Measurements from ENCODE around the gene TIGD3. TPM values are rescaled to one million over a fixed set of nuclear protein-coding genes. Genes with fewer than 3 reads are reported as not detected.
"Not testable (repeated sequence)": the region's sequence is repeated elsewhere in the genome, so short reads cannot be mapped to it uniquely, and the experiment has no call there.

TIGD3 gene
- total RNA-seq, 1 donor from 2014 or later, result 1.2 TPM

DNA sequence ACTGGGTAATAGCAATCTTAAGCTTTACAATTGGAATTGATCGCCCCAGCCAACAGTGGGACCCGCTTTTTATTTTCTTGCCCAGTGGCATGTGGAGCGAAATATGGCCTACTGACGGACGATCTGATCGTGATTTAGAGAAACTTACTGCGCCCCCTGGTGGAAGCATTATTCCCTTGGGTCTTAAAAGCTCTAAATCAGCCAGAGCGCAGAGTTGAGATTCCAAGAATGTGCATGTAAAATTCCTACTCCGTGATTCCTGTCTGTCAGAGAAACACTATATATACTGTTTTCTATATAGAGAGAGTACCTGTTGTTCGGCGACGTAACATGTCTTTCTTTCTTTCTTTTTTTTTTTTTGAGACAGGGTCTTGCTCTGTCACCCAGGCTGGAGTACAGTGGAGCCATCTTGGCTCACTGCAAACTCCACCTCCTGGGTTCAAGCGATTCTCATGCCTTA, 24.6 kb upstream of the TIGD3 start:
- TF ChIP-seq, protein P1, sequence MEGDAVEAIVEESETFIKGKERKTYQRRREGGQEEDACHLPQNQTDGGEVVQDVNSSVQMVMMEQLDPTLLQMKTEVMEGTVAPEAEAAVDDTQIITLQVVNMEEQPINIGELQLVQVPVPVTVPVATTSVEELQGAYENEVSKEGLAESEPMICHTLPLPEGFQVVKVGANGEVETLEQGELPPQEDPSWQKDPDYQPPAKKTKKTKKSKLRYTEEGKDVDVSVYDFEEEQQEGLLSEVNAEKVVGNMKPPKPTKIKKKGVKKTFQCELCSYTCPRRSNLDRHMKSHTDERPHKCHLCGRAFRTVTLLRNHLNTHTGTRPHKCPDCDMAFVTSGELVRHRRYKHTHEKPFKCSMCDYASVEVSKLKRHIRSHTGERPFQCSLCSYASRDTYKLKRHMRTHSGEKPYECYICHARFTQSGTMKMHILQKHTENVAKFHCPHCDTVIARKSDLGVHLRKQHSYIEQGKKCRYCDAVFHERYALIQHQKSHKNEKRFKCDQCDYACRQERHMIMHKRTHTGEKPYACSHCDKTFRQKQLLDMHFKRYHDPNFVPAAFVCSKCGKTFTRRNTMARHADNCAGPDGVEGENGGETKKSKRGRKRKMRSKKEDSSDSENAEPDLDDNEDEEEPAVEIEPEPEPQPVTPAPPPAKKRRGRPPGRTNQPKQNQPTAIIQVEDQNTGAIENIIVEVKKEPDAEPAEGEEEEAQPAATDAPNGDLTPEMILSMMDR (conservative IDR thresholded peaks at IDR 0.05), result peak; percentile 92
- peak overlapping the region; percentile 31 for H3K4me3 Mint-ChIP-seq

GRCh38 chr11:65330544-65330943, 24.0 kb upstream of the TIGD3 start:
- peaks cover 3% of the 10 kb centered on the region for H3K27me3 Mint-ChIP-seq

More for the DNA sequence above, 24.6 kb upstream of the TIGD3 start:
- Mint-ChIP-seq H3K36me3 (no peaks in the 10 kb centered on the region), H3K27ac (peak overlapping the region; percentile 73), H3K9me3 (no peaks in the 10 kb centered on the region), H3K4me1 (ENCODE audit: unreplicated experiment) (peaks cover 16% of the 10 kb centered on the region), H3K27me3 (peaks cover 3% of the 10 kb centered on the region)
- peak; percentile 83 for DNase-seq (ENCODE audit: extremely low spot score, unreplicated experiment)

DNA sequence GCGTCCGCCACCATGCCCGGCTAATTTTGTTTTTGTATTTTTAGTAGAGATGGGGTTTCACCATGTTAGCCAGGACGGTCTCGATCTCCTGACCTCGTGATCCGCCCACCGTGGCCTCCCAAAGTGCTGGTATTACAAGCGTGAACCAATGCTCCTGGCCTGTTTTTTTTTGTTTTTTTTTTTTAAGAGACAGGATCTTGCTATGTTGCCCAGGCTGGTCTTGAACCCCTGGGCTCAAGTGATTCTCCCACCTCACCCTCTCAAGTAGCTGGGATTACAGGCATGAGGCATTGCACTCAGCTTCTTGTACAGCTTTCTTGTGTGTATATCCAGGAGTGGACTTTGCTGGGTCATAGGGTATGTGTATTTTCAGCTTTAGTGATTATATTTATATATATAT, 22.0 kb upstream of the TIGD3 start:
- H3K9me3 Mint-ChIP-seq; H3K27ac Mint-ChIP-seq; H3K27me3 Mint-ChIP-seq; H3K4me3 Mint-ChIP-seq; H3K36me3 Mint-ChIP-seq; DNase-seq (ENCODE audit: extremely low spot score, unreplicated experiment): not testable (repeated sequence)
- H3K4me1 Mint-ChIP-seq (ENCODE audit: unreplicated experiment), result peaks cover 22% of the 10 kb centered on the region

More at GRCh38 chr11:65330544-65330943, 24.0 kb upstream of the TIGD3 start:
- no peak for DNase-seq (ENCODE audit: extremely low spot score, unreplicated experiment)
- Mint-ChIP-seq H3K9me3 (no peaks in the 10 kb centered on the region), H3K27ac (no peak overlapping the region), H3K4me1 (ENCODE audit: unreplicated experiment) (peaks cover 21% of the 10 kb centered on the region), H3K36me3 (no peaks in the 10 kb centered on the region), H3K4me3 (no peak overlapping the region)
- TF ChIP-seq, protein P1 (conservative IDR thresholded peaks at IDR 0.05), result no peak

DNA sequence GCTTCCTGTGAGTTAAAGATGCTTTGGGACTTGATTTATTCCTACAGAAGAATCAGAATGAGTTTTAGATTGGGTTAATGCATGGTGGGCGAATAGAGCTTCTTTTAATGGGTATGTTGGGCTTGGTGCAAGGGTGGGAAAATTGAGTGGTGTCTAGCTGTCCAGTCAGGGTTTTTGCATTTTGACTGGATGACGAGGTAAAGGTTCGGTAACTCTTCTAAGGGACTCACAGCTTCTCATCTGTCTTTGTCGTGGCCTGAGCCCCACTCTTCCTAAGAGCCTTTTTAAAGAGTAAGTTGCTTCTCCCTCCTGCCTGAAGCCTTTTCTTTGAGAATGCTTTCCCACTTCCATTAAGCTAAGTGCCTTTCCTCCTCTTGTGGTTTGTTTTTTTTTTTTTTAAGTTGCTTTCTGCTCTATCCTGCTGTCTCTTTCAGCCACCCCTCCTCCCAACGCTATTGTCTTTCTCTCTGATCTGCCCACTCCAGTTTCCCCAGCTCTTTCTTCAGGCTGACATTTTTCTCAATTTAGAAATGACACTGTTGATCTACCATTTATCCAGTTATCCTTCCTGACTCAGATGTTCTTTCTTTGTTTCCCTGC, 19.8 kb upstream of the TIGD3 start:
- Mint-ChIP-seq H3K36me3 (peaks cover 5% of the 10 kb centered on the region), H3K4me1 (ENCODE audit: unreplicated experiment) (peaks cover 24% of the 10 kb centered on the region), H3K27me3 (peaks cover 1% of the 10 kb centered on the region)

GRCh38 chr11:65338676-65339075, 15.9 kb upstream of the TIGD3 start:
- peak overlapping the region; percentile 70 for H3K27ac Mint-ChIP-seq
- TF ChIP-seq, protein P1 (conservative IDR thresholded peaks at IDR 0.05), result no peak
- peak overlapping the region; percentile 67 for H3K4me3 Mint-ChIP-seq
- H3K27me3 Mint-ChIP-seq, result no peaks in the 10 kb centered on the region
- no peaks in the 10 kb centered on the region for H3K9me3 Mint-ChIP-seq
- peaks cover 21% of the 10 kb centered on the region for H3K4me1 Mint-ChIP-seq (ENCODE audit: unreplicated experiment)
- H3K36me3 Mint-ChIP-seq, result peaks cover 13% of the 10 kb centered on the region
- DNase-seq (ENCODE audit: extremely low spot score, unreplicated experiment), result no peak

More for the DNA sequence above, 19.8 kb upstream of the TIGD3 start:
- DNase-seq (ENCODE audit: extremely low spot score, unreplicated experiment), result no peak
- Mint-ChIP-seq H3K4me3 (peak overlapping the region; percentile 95), H3K9me3 (no peaks in the 10 kb centered on the region), H3K27ac (peak overlapping the region; percentile 76)
- TF ChIP-seq, protein P1 (conservative IDR thresholded peaks at IDR 0.05), result no peak

- Mint-ChIP-seq H3K27ac (no peak overlapping the region), H3K4me1 (ENCODE audit: unreplicated experiment) (peaks cover 11% of the 10 kb centered on the region), H3K9me3 (no peaks in the 10 kb centered on the region), H3K4me3 (no peak overlapping the region), H3K27me3 (no peaks in the 10 kb centered on the region), H3K36me3 (peaks cover 13% of the 10 kb centered on the region)
- TF ChIP-seq, protein P1 (conservative IDR thresholded peaks at IDR 0.05), result no peak
- DNase-seq (ENCODE audit: extremely low spot score, unreplicated experiment), result no peak
These were observed 14.3 kb upstream of the TIGD3 start for GRCh38 chr11:65340226-65340625.

All from type B pancreatic cell (in vitro differentiated cells).